ENCODE measurements around the gene PNMA3.
A peak's percentile ranks its signal among the peaks of the same experiment; 100 is the strongest.
"Not testable (repeated sequence)": the region's sequence is repeated elsewhere in the genome, so short reads cannot be mapped to it uniquely, and the experiment has no call there.

Gene PNMA3, protein sequence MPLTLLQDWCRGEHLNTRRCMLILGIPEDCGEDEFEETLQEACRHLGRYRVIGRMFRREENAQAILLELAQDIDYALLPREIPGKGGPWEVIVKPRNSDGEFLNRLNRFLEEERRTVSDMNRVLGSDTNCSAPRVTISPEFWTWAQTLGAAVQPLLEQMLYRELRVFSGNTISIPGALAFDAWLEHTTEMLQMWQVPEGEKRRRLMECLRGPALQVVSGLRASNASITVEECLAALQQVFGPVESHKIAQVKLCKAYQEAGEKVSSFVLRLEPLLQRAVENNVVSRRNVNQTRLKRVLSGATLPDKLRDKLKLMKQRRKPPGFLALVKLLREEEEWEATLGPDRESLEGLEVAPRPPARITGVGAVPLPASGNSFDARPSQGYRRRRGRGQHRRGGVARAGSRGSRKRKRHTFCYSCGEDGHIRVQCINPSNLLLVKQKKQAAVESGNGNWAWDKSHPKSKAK

DNA sequence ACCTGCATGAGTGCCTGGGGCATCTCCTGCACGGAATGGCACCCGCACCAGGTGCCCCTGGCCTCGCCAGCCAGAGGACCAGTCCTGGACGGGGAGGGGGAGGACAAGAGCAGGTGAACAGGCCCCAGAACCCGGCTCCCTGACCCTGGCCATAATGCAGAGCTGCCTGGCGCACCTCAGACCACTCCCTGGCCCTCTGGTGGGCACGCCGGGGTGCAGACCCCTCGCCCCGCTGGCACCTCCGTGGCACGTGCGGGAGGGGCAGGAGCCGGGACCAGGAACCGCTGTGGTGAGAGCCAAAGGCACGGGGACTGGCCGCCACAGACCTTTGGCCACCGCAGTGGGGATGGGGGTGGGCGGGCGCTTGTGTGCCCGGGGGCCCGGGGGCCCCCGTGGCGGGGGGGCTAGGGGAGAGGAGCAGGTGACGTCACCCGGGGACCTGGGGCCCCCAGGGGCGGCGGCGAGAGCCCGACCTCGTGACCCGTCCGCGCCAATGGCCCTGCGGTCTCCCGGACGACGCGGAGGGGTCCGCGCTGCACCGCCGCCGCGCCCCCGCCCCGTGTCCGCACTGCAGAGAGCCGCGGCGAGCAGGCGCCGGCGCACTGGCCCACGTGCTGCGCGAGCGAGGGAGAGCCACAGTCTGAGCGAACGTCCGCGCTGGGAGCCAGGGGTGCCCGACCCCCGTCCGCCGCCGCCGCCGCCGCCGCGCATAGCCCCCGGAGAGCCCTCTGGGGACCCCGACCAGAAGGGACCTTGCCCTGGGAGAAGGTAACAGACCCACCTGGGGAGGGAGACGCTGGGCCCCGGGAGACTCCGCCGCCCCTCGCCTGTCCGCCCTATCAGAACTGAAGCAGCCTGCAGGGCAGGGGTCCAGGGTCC lies at the start of gene PNMA3:
Gene PNMA3, plus strand, starts transcription at position 600 of the 879 bp plus-strand sequence. CDS start 586 bp downstream, outside the sequence.
- peaks cover 16% of the 10 kb centered on the region for H3K27me3 Mint-ChIP-seq (ENCODE audit: low read depth)

DNA sequence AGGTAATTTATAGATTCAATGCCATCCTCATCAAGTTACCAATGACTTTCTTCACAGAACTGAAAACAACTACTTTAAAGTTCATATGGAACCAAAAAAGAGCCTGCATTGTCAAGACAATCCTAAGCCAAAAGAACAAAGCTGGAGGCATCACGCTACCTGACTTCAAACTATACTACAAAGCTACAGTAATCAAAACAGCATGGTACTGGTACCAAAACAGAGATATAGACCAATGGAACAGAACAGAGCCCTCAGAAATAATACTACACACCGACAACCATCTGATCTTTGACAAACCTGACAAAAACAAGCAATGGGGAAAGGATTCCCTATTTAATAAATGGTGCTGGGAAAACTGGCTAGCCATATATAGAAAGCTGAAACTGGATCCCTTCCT lies 39.1 kb upstream of the PNMA3 start:
- not testable (repeated sequence) for H3K27ac Mint-ChIP-seq, H3K4me3 Mint-ChIP-seq, H3K9me3 Mint-ChIP-seq
- peaks cover 17% of the 10 kb centered on the region for H3K4me1 Mint-ChIP-seq (ENCODE audit: low read depth)
- peaks cover 33% of the 10 kb centered on the region for H3K27me3 Mint-ChIP-seq (ENCODE audit: low read depth)
- H3K36me3 Mint-ChIP-seq (ENCODE audit: low read depth) = peaks cover 11% of the 10 kb centered on the region

More for the DNA sequence above, at the start of gene PNMA3:
- Mint-ChIP-seq H3K4me1 (ENCODE audit: low read depth) (no peaks in the 10 kb centered on the region), H3K4me3 (no peak within 1 kb of the TSS), H3K36me3 (ENCODE audit: low read depth) (no peaks in the 10 kb centered on the region), H3K27ac (no peak within 1 kb of the TSS), H3K9me3 (no peaks in the 10 kb centered on the region)

DNA sequence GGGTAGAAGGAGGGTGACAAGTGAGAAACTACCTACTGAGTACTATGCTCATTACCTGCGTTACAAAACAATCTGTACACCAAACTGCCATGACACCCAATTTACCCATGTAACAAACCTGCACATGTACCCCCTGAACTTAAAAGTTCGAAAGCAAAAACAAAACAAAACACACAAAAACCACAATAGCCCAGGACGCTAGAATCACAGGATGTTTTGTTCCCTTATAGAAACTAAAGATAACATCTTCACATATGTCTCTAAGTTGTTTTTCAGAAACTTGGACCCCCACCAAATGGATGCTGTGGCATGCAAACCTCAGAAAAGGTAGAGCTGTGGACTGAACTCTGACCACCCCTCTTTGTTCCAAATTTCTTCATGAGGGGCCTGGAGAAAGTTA lies 37.1 kb upstream of the PNMA3 start:
- no peaks in the 10 kb centered on the region for H3K9me3 Mint-ChIP-seq
- H3K4me1 Mint-ChIP-seq (ENCODE audit: low read depth) = peaks cover 17% of the 10 kb centered on the region
- peak overlapping the region; percentile 76 for H3K27ac Mint-ChIP-seq
- peaks cover 11% of the 10 kb centered on the region for H3K36me3 Mint-ChIP-seq (ENCODE audit: low read depth)
- peaks cover 23% of the 10 kb centered on the region for H3K27me3 Mint-ChIP-seq (ENCODE audit: low read depth)
- peak overlapping the region; percentile 42 for H3K4me3 Mint-ChIP-seq

DNA sequence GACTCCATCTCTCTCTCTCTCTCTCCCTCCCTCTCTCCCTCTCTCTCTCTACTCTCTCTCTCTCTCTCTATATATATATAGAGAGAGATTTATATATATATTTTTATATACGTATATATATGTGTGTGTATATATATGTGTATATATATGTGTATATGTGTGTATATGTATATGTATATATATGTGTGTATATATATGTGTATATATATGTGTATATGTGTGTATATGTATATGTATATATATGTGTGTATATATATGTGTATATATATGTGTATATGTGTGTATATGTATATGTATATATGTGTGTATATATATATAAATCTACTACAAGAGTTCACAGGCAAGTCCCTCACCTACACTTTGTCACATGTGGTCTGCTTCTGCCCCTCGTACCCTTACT lies 29.8 kb upstream of the PNMA3 start:
- not testable (repeated sequence) for H3K27me3 Mint-ChIP-seq (ENCODE audit: low read depth); H3K4me1 Mint-ChIP-seq (ENCODE audit: low read depth); H3K9me3 Mint-ChIP-seq; H3K27ac Mint-ChIP-seq; H3K4me3 Mint-ChIP-seq; H3K36me3 Mint-ChIP-seq (ENCODE audit: low read depth)

DNA sequence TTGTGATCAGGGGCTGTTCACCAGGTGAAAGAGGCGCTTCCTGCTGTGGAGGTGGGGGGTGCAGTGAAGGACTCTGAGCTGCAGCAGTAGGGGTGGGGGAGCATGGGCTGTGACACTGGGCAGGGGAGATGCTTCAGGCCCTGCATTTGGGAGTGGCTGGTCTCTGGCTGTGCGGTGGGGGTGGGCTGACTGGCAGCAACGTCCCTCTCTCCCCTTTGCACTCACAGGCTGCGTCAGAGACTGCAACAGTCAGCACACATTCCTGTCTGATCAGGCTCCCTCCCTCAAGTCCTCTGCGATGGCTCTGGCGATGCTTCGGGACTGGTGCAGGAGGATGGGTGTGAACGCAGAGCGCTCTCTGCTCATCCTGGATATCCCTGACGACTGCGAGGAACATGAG lies 27.8 kb upstream of the PNMA3 start:
- not testable (repeated sequence) for H3K27me3 Mint-ChIP-seq (ENCODE audit: low read depth); H3K4me1 Mint-ChIP-seq (ENCODE audit: low read depth); H3K36me3 Mint-ChIP-seq (ENCODE audit: low read depth); H3K27ac Mint-ChIP-seq; H3K9me3 Mint-ChIP-seq; H3K4me3 Mint-ChIP-seq

DNA sequence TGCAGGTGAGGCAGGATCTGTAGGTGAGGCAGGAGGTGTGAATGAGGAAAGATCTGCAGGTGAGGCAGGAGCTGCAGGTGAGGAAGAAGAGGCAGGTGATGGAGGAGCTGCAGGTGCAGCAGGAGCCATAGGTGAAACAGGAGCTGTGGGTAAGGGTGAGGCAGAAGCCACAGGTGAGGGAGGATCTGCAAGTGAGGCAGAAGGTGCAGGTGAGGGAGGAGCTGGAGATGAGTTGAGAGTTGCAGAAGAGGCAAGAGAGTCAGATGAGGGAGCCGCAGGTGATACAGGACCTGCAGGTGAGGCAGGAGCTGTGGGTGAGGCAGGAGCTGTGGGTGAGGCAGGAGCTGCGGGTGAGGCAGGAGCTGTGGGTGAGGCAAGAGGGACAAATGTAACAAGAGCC lies 27.1 kb upstream of the PNMA3 start:
- H3K36me3 Mint-ChIP-seq (ENCODE audit: low read depth) = no peaks in the 10 kb centered on the region
- H3K27ac Mint-ChIP-seq = peak overlapping the region; percentile 2
- H3K9me3 Mint-ChIP-seq = no peaks in the 10 kb centered on the region
- H3K4me1 Mint-ChIP-seq (ENCODE audit: low read depth) = peaks cover 7% of the 10 kb centered on the region
- no peaks in the 10 kb centered on the region for H3K27me3 Mint-ChIP-seq (ENCODE audit: low read depth)
- H3K4me3 Mint-ChIP-seq = no peak overlapping the region

DNA sequence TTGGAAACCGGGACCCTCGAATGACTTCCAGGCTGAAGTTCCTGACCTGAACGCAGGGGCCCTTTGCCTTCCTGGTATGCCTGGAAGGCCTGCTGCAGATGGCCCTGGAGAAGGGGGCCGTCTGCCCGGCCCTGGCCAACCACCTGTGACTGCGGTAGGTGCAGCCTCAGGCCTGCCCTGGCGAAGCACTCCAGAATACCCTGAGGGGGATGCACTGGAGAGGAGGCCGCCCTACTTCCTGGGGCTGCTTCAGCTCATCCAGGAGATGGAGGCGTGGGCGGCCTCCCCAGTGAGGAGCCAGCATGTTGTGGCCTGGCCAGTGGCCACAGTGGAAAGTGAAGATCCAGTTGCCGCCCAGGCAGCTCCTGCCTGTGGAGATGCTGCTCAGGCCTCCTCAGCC lies 26.4 kb upstream of the PNMA3 start:
- Mint-ChIP-seq H3K36me3 (ENCODE audit: low read depth) (no peaks in the 10 kb centered on the region), H3K4me3 (no peak overlapping the region), H3K4me1 (ENCODE audit: low read depth) (peaks cover 7% of the 10 kb centered on the region), H3K27ac (no peak overlapping the region), H3K9me3 (no peaks in the 10 kb centered on the region), H3K27me3 (ENCODE audit: low read depth) (no peaks in the 10 kb centered on the region)

DNA sequence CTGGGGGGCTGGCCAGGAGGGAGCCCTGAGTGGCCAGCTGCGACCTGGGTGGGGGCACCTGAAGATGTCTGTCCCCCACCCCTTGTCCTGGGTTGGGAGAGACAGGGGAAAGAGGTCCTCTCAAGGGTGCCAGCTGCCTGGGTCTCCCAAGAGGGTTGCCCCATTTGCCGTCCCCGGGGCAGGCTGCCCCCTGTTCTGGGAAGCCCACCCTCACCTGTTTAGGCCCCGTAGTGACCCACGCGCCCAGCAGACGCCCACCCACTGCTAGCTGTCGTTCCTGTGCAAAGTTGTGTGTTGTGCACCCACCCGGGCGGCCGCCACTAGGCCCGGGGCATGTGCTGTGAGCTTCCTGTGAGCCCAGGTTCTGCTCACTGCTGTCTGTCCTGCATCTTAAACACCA lies 25.5 kb upstream of the PNMA3 start:
- Mint-ChIP-seq H3K36me3 (ENCODE audit: low read depth) (no peaks in the 10 kb centered on the region), H3K27ac (no peak overlapping the region), H3K4me3 (no peak overlapping the region), H3K9me3 (no peaks in the 10 kb centered on the region), H3K4me1 (ENCODE audit: low read depth) (peaks cover 7% of the 10 kb centered on the region), H3K27me3 (ENCODE audit: low read depth) (no peaks in the 10 kb centered on the region)

DNA sequence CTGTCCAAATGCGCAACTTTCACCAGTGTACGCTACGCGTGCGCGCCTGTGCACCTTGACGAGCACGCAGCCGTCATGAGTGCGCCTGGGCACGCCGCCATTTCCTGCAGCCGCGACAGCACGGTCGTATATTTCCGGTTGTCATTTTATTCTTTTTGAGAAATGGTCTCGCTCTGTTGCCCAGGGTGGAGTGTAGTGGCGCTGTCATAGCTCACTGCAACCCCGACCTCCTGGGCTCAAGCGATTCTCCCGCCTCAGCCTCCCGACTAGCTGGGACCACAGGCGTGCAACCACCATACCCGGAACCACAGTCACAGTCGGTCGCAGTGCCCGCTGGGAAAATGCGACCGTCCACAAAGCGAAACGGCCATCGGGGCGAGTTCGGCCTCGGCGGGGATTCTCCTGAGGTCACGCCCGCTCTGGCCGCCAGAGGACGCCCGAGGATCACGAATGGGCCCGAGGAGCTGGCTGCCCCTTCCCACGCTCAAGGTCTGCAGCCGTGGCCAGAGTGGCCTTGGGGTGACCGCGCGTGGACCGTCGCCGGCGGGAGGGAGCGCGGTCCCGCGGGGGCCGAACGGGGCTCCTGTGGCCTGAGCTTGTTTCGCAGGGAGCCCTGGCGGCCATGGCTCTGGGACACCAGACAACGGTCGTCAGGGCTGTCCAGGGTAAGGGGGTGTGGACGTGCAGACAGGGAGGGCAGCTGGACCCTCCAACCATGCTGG lies 23.7 kb upstream of the PNMA3 start:
- H3K9me3 Mint-ChIP-seq = no peaks in the 10 kb centered on the region
- no peaks in the 10 kb centered on the region for H3K36me3 Mint-ChIP-seq (ENCODE audit: low read depth)
- H3K27me3 Mint-ChIP-seq (ENCODE audit: low read depth) = no peaks in the 10 kb centered on the region
- peak overlapping the region; percentile 83 for H3K27ac Mint-ChIP-seq
- peaks cover 7% of the 10 kb centered on the region for H3K4me1 Mint-ChIP-seq (ENCODE audit: low read depth)
- peak overlapping the region; percentile 80 for H3K4me3 Mint-ChIP-seq

DNA sequence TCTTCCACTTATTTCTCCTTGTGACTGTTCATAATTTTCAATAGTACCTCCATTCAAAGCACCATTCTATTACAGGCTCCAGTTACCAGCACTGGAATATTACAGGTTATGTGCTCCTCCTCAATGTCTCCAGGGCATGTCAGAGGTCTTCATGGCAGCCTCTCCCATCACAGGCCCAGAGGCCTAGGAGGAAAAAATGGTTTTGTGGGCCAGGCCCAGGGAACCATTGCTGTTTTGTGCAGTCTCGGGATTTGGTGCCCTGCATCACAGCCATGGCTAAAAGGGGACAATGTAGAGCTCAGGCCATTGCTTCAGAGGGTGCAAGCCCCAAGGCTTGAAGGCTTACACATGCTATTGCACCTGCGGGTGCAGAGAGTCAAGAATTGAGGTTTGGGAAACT lies 7.2 kb upstream of the PNMA3 start:
- Mint-ChIP-seq H3K4me3 (no peak overlapping the region), H3K9me3 (peaks cover 14% of the 10 kb centered on the region), H3K4me1 (ENCODE audit: low read depth) (no peaks in the 10 kb centered on the region), H3K27me3 (ENCODE audit: low read depth) (peaks cover 5% of the 10 kb centered on the region), H3K36me3 (ENCODE audit: low read depth) (peaks cover 9% of the 10 kb centered on the region), H3K27ac (no peak overlapping the region)

DNA sequence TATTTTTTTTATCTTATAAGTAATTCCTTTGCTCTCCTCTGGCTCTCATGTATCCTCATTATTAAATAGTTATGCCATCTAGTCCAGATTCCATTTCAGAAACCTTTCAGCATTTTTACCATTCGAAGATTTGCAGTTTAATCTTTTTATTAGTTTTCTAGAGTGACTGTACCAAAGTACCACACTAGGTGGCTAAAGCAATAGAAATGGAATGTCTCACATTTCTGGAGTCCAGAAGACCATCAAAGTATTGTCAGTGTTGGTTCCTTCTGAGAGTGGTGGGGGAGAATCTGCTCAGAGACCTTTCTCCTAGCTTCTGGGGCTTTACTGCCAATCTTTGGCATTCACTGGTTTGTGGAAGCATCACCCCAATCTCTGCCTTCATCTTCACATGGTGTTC lies 3.7 kb upstream of the PNMA3 start:
- Mint-ChIP-seq H3K9me3 (peaks cover 14% of the 10 kb centered on the region), H3K4me1 (ENCODE audit: low read depth) (no peaks in the 10 kb centered on the region), H3K27ac (no peak overlapping the region), H3K27me3 (ENCODE audit: low read depth) (peaks cover 16% of the 10 kb centered on the region), H3K4me3 (no peak overlapping the region), H3K36me3 (ENCODE audit: low read depth) (peaks cover 9% of the 10 kb centered on the region)

DNA sequence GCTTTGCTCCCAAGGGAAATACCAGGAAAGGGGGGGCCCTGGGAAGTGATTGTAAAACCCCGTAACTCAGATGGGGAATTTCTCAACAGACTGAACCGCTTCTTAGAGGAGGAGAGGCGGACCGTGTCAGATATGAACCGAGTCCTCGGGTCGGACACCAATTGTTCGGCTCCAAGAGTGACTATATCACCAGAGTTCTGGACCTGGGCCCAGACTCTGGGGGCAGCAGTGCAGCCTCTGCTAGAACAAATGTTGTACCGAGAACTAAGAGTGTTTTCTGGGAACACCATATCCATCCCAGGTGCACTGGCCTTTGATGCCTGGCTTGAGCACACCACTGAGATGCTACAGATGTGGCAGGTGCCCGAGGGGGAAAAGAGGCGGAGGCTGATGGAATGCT lies 1.0 kb downstream of the PNMA3 start:
- H3K4me3 Mint-ChIP-seq = no peak overlapping the region
- H3K36me3 Mint-ChIP-seq (ENCODE audit: low read depth) = no peaks in the 10 kb centered on the region
- H3K9me3 Mint-ChIP-seq = no peaks in the 10 kb centered on the region

DNA sequence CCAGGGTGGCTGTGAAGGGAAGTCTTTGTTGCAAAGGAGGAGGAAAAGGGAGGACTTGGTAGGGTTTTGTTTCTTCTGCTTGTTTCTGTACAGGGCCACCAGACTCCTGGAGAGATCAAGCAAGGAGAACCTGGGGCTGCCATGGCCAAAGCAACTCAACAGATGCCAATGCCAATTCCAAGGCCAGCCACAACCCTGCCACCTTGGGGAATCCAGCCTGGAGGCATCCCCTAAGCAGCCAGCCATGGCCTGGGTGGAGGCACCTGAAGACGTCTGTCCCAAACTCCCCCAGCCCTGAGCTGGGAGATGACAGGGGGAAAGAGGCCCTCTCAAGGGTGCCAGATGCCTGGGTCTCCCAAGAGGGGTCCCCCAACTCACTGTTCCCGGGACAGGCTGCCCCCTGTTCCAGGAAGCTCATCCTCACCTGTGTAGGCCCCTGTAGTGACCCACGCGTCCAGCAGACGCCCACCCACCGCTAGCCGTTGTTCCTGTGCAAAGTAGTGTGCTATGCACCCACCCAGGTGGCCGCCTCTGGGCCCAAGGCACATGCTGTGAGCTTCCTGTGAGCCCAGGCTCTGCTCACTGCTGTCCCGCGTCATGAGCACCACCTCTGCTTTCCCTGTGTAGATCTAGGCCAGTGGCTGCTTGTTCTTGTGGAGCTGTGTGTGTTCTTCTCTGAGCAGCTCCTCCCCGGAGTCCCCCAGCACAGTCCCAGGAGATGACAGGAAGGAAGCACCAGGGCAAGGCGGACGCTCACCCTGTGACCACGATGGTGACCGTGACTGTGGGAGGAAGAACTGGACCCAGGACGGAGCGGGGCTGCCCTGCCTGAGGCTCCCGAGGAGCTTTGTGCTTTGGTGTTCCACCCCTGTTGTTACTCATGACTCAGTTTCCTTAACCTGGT lies 3.2 kb downstream of the PNMA3 start:
- no peaks in the 10 kb centered on the region for H3K36me3 Mint-ChIP-seq (ENCODE audit: low read depth)
- no peaks in the 10 kb centered on the region for H3K4me1 Mint-ChIP-seq (ENCODE audit: low read depth)
- H3K27me3 Mint-ChIP-seq (ENCODE audit: low read depth) = peaks cover 11% of the 10 kb centered on the region
- no peak overlapping the region for H3K27ac Mint-ChIP-seq
- no peaks in the 10 kb centered on the region for H3K9me3 Mint-ChIP-seq
- H3K4me3 Mint-ChIP-seq = no peak overlapping the region

More for the DNA sequence above, 1.0 kb downstream of the PNMA3 start:
- Mint-ChIP-seq H3K4me1 (ENCODE audit: low read depth) (no peaks in the 10 kb centered on the region), H3K27me3 (ENCODE audit: low read depth) (peaks cover 16% of the 10 kb centered on the region), H3K27ac (no peak overlapping the region)

DNA sequence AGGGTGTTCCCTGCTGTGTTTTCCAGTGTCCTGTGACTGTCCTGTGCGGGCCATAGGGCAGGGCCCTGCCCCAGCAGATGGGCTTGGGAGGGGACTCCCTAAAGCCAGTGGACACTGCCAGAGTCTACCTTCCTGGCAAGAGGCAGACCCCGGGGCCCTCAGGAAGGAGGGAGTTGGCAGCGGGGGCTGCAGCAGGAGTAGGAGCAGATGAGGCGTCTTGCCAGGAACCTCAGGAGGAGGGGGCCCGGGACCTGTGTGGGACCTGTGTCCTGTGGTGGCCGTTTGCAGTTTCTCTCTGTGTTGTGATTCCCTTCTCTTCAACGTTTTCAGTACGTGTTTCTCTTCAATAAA lies 3.8 kb downstream of the PNMA3 start:
- H3K4me1 Mint-ChIP-seq (ENCODE audit: low read depth) = no peaks in the 10 kb centered on the region
- H3K27me3 Mint-ChIP-seq (ENCODE audit: low read depth) = peaks cover 8% of the 10 kb centered on the region
- no peak overlapping the region for H3K27ac Mint-ChIP-seq
- H3K4me3 Mint-ChIP-seq = no peak overlapping the region
- no peaks in the 10 kb centered on the region for H3K9me3 Mint-ChIP-seq
- no peaks in the 10 kb centered on the region for H3K36me3 Mint-ChIP-seq (ENCODE audit: low read depth)
